Measurements from ENCODE around the gene ANTXR2. TPM values are rescaled to one million over a fixed set of nuclear protein-coding genes. Genes with fewer than 3 reads are reported as not detected.
A peak's percentile ranks its signal among the peaks of the same experiment; 100 is the strongest.

The ANTXR2 gene
- total and polyA plus RNA-seq, 2 donors (not counting 3 experiments of a cell fraction or from before 2014, with no cell fraction given): 6.6 to 64.6 TPM

- no TSS peak for BruUV-seq (replicated peaks)
- peaks cover 2% of the 10 kb centered on the region for H3K79me2 ChIP-seq (ENCODE audit: control insufficient read depth, insufficient read depth, low read length)
- H2AFZ ChIP-seq (ENCODE audit: low read depth, low read length): no peak overlapping the region
- intact Hi-C loops (cut with micrococcal nuclease): no loop called here
- no peak for DNase-seq (ENCODE audit: low read depth, low spot score)
- no peaks in the 10 kb centered on the region for H3K27me3 ChIP-seq (ENCODE audit: control insufficient read depth in 2 of 2, insufficient read depth in 2 of 2, low read length in 2 of 2)
- dilution Hi-C loops (cut with MboI; ENCODE audit: extremely low pct_ligation_motif_present, low sequenced_read_pairs): no loop called here
- ChIA-PET CTCF (interaction anchor here (0.8 to 1.4 kb wide), 2 partner anchors 88 to 132 kb away, joined by 3 to 4 read pairs; no protein-coding TSS in a partner anchor), POLR2A (no interaction called here)
- FAIRE-seq: no peak
- H3K4me2 ChIP-seq (ENCODE audit: insufficient read depth, low read length): no peak overlapping the region
- H3K36me3 ChIP-seq (ENCODE audit: control insufficient read depth in 2 of 2, extremely low read depth in 1 of 2, insufficient read depth in 2 of 2, low read length in 2 of 2): peaks cover 0 to 7% of the 10 kb centered on the region in 2 experiments
- H3K4me1 ChIP-seq (ENCODE audit: control insufficient read depth, extremely low read depth, insufficient read depth, low read length): no peaks in the 10 kb centered on the region
- H4K20me1 ChIP-seq (replicated peaks; ENCODE audit: control insufficient read depth, extremely low read depth, insufficient read depth, low read length): no peaks in the 10 kb centered on the region
- no peak overlapping the region for H3K4me3 ChIP-seq (replicated peaks in 1 of 3; ENCODE audit: insufficient read depth in 1 of 3, low read depth in 1 of 3, low read length in 3 of 3)
- no peak for TF ChIP-seq EZH2 (IDR thresholded peaks at IDR 0.05; ENCODE audit: borderline replicate concordance, low read depth, low read length, severe bottlenecking)
- TF ChIP-seq MAX (IDR thresholded peaks at IDR 0.05; ENCODE audit: insufficient read depth, insufficient read length): no peak
- TF ChIP-seq POLR2A (IDR thresholded peaks at IDR 0.05; ENCODE audit: low read depth, low read length): no peak
- no peaks in the 10 kb centered on the region for H3K9me1 ChIP-seq (replicated peaks; ENCODE audit: control insufficient read depth, extremely low read depth, insufficient read depth, low read length)
- no peaks in the 10 kb centered on the region for H3K9me3 ChIP-seq (replicated peaks; ENCODE audit: control insufficient read depth, insufficient read depth, low read length)
- no peak overlapping the region for H3K27ac ChIP-seq (ENCODE audit: insufficient read depth, low read depth, low read length)
- H3K9ac ChIP-seq (replicated peaks; ENCODE audit: extremely low read depth, insufficient read depth, low read length): no peak overlapping the region
Observed at GRCh38 chr4:80049402-80049801, 23.6 kb downstream of the ANTXR2 start.

- Histone ChIP-seq H3K9me1 (replicated peaks; ENCODE audit: control insufficient read depth, extremely low read depth, insufficient read depth, low read length) (no peaks in the 10 kb centered on the region), H3K4me2 (ENCODE audit: insufficient read depth, low read length) (no peak overlapping the region), H4K20me1 (replicated peaks; ENCODE audit: control insufficient read depth, extremely low read depth, insufficient read depth, low read length) (no peaks in the 10 kb centered on the region), H3K36me3 (ENCODE audit: control insufficient read depth in 2 of 2, extremely low read depth in 1 of 2, insufficient read depth in 2 of 2, low read length in 2 of 2) (no peaks in the 10 kb centered on the region), H2AFZ (ENCODE audit: low read depth, low read length) (no peak overlapping the region), H3K79me2 (ENCODE audit: control insufficient read depth, insufficient read depth, low read length) (peaks cover 2% of the 10 kb centered on the region), H3K4me1 (ENCODE audit: control insufficient read depth, extremely low read depth, insufficient read depth, low read length) (no peaks in the 10 kb centered on the region), H3K9me3 (replicated peaks; ENCODE audit: control insufficient read depth, insufficient read depth, low read length) (no peaks in the 10 kb centered on the region), H3K4me3 (replicated peaks in 1 of 3; ENCODE audit: insufficient read depth in 1 of 3, low read depth in 1 of 3, low read length in 3 of 3) (no peak overlapping the region), H3K27me3 (ENCODE audit: control insufficient read depth in 2 of 2, insufficient read depth in 2 of 2, low read length in 2 of 2) (no peaks in the 10 kb centered on the region), H3K9ac (replicated peaks; ENCODE audit: extremely low read depth, insufficient read depth, low read length) (no peak overlapping the region), H3K27ac (ENCODE audit: insufficient read depth, low read depth, low read length) (no peak overlapping the region)
- ChIA-PET POLR2A (no interaction called here), CTCF (interaction anchor here (0.9 to 3.0 kb wide), 6 partner anchors 10 to 128 kb away, joined by 3 to 15 read pairs (median 4); partner anchors contain the start of gene ANTXR2)
- no TSS peak for BruUV-seq (replicated peaks)
- intact Hi-C loops (cut with micrococcal nuclease): no loop called here
- TF ChIP-seq MYC (IDR thresholded peaks at IDR 0.05; ENCODE audit: low read depth, low read length) (no peak), CTCF (IDR thresholded peaks at IDR 0.05; ENCODE audit: extremely low read depth in 1 of 2, insufficient read depth in 1 of 2, low read depth in 1 of 2, low read length in 2 of 2) (no peak), POLR2AphosphoS5 (IDR thresholded peaks at IDR 0.05; ENCODE audit: insufficient read depth, low read depth, low read length) (no peak), POLR2A (IDR thresholded peaks at IDR 0.05; ENCODE audit: low read depth, low read length) (no peak), JUN (IDR thresholded peaks at IDR 0.05; ENCODE audit: borderline replicate concordance, insufficient read depth, insufficient read length, low read depth) (no peak), FOS (IDR thresholded peaks at IDR 0.05; ENCODE audit: borderline replicate concordance, insufficient read depth, low read length) (no peak), EZH2 (IDR thresholded peaks at IDR 0.05; ENCODE audit: borderline replicate concordance, low read depth, low read length, severe bottlenecking) (no peak), GATA2 (IDR thresholded peaks at IDR 0.05; ENCODE audit: insufficient read depth, insufficient read length, low read depth, low read length) (no peak), MAX (IDR thresholded peaks at IDR 0.05; ENCODE audit: insufficient read depth, insufficient read length) (no peak)
- DNase-seq (ENCODE audit: low read depth, low spot score): peak; percentile 53
- dilution Hi-C loops (cut with MboI; ENCODE audit: extremely low pct_ligation_motif_present, low sequenced_read_pairs): no loop called here
- FAIRE-seq: no peak
Observed at GRCh38 chr4:80045786-80046185, 27.2 kb downstream of the ANTXR2 start.

Measured in endothelial cell of umbilical vein (primary cell).